Measurements from ENCODE around the gene DOCK10.

DNA sequence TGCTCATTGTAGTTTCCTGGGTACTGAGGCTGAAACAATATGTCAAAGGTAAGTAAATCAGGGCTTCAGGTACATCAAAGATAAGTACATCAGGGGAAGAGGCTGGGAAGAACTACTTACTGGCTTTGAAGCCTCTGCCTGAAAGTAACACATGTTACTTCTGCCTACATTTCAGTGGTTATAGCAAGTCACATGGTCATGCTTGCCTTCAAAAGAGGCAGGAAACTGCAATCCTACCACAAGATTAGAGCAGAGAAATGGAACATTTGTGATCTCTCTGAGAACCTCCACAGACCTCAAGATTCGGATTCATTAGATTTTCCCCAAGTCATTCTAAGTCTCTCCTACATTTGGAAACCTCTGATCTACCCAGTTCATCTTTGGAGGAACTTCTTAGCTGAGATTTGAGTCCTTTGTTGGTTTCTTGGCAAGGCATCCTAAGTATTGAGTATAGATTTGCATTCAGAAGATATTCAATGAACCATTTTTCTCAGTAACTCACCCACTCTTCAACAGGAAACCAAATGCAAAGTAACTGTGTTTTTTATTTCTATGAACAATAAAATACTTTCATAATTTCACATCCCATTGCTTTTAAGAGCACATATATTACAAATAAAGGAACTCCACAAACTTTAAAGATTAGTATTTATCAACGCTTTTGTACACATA, 277.6 kb downstream of the DOCK10 start:
- TF ChIP-seq POLR2A (IDR thresholded peaks at IDR 0.05; ENCODE audit: low read depth, low read length): no peak
- TF ChIP-seq, protein P1, sequence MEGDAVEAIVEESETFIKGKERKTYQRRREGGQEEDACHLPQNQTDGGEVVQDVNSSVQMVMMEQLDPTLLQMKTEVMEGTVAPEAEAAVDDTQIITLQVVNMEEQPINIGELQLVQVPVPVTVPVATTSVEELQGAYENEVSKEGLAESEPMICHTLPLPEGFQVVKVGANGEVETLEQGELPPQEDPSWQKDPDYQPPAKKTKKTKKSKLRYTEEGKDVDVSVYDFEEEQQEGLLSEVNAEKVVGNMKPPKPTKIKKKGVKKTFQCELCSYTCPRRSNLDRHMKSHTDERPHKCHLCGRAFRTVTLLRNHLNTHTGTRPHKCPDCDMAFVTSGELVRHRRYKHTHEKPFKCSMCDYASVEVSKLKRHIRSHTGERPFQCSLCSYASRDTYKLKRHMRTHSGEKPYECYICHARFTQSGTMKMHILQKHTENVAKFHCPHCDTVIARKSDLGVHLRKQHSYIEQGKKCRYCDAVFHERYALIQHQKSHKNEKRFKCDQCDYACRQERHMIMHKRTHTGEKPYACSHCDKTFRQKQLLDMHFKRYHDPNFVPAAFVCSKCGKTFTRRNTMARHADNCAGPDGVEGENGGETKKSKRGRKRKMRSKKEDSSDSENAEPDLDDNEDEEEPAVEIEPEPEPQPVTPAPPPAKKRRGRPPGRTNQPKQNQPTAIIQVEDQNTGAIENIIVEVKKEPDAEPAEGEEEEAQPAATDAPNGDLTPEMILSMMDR (IDR thresholded peaks at IDR 0.05; ENCODE audit: extremely low read depth in 1 of 2, insufficient read depth in 1 of 2, low read depth in 1 of 2, low read length in 2 of 2): no peak
